Thoracic aorta (tissue), 2 donors: ENCODE measurements around the gene PDGFRB. TPM values are rescaled to one million over a fixed set of nuclear protein-coding genes. Genes with fewer than 3 reads are reported as not detected.

Experiments
- ATAC-seq: fragments of 150-250 bp; one replicate; pipeline ENCODE4 v1.8.0; 2017; ENCODE audit warnings: low read depth; ENCODE audit not compliant: insufficient number of reproducible peaks, low FRiP score
- DNase-seq: peaks from one replicate; pipeline ENCODE4 v3.0.0-alpha.2; 2020; ENCODE audit warnings: low spot score
- H3K27ac ChIP-seq, 2 donors: fragments of 200-600 bp; sonication (generic); 1 replicate in 1 of 2; 2 replicates in 1 of 2; pipeline ENCODE4 v1.5.1; 2016; ENCODE audit warnings: mild to moderate bottlenecking in 2 of 2, moderate library complexity in 2 of 2
- H3K27me3 ChIP-seq: fragments of 200-600 bp; sonication (generic); replicated peaks from 2 replicates; pipeline ENCODE4 v1.6.0; 2016; ENCODE audit warnings: mild to moderate bottlenecking; ENCODE audit not compliant: insufficient read depth
- H3K36me3 ChIP-seq: fragments of 200-600 bp; sonication (generic); one replicate; pipeline ENCODE4 v1.5.1; 2016
- H3K4me1 ChIP-seq, 2 donors: fragments of 200-600 bp; sonication (generic); 1 replicate in 1 of 2; 2 replicates in 1 of 2; pipeline versions ENCODE4 v1.5.1 to v1.6.0; 2016; ENCODE audit warnings: low read depth in 2 of 2, mild to moderate bottlenecking in 1 of 2; ENCODE audit not compliant: control insufficient read depth in 1 of 2
- H3K4me3 ChIP-seq: fragments of 200-600 bp; sonication (generic); 2 replicates; pipeline ENCODE4 v1.5.1; 2016; ENCODE audit warnings: mild to moderate bottlenecking
- H3K9me3 ChIP-seq: fragments of 200-600 bp; sonication (generic); 2 replicates; pipeline ENCODE4 v1.5.1; 2016
- CTCF ChIP-seq: fragments of 200-600 bp; sonication (generic); IDR thresholded peaks from one replicate; pipeline ENCODE4 v1.5.1; 2019; ENCODE audit warnings: antibody characterized with exemption
- total RNA-seq, 2 donors: library from RNA; depleted of rRNA; stranded (reverse); fragments of >200 nt; gene quantifications; one replicate each; pipeline versions ENCODE4 v1.1.0 to v1.2.3, GENCODE V29; 2016

The PDGFRB gene
- total RNA-seq, 2 donors from 2014 or later = 362 to 421 TPM

- no peaks in the 10 kb centered on the region for H3K36me3 ChIP-seq
- H3K27ac ChIP-seq = peak overlapping the region; percentile 88 to 94
- no peak for DNase-seq
- H3K4me3 ChIP-seq = no peak overlapping the region
- no peak for ATAC-seq
- no peak for TF ChIP-seq CTCF
- no peaks in the 10 kb centered on the region for H3K9me3 ChIP-seq
- peaks cover 39 to 76% of the 10 kb centered on the region in 2 donors for H3K4me1 ChIP-seq
- H3K27me3 ChIP-seq = no peaks in the 10 kb centered on the region
These were observed 4.1 kb upstream of the PDGFRB start for GRCh38 chr5:150159741-150160179.

GRCh38 chr5:150159031-150159430, 3.4 kb upstream of the PDGFRB start:
- Histone ChIP-seq H3K4me1 (peaks cover 39 to 76% of the 10 kb centered on the region in 2 donors), H3K9me3 (no peaks in the 10 kb centered on the region), H3K27ac (peak overlapping the region; percentile 88 to 94), H3K36me3 (no peaks in the 10 kb centered on the region), H3K4me3 (no peak overlapping the region), H3K27me3 (no peaks in the 10 kb centered on the region)
- DNase-seq (no peak), ATAC-seq (no peak)
- no peak for TF ChIP-seq CTCF

GRCh38 chr5:150158170-150158949, 2.7 kb upstream of the PDGFRB start:
- H3K27ac ChIP-seq = peak overlapping the region; percentile 88 to 94
- DNase-seq (no peak), ATAC-seq (no peak)
- H3K27me3 ChIP-seq = no peaks in the 10 kb centered on the region
- H3K4me1 ChIP-seq = peaks cover 35 to 70% of the 10 kb centered on the region in 2 donors
- no peak overlapping the region for H3K4me3 ChIP-seq
- TF ChIP-seq CTCF = no peak
- no peaks in the 10 kb centered on the region for H3K36me3 ChIP-seq
- no peaks in the 10 kb centered on the region for H3K9me3 ChIP-seq

GRCh38 chr5:150157168-150157567, 1.5 kb upstream of the PDGFRB start:
- no peaks in the 10 kb centered on the region for H3K27me3 ChIP-seq
- TF ChIP-seq CTCF = no peak
- ATAC-seq = no peak
- H3K4me3 ChIP-seq = no peak overlapping the region
- no peak for DNase-seq
- H3K27ac ChIP-seq = peak overlapping the region; percentile 88 to 94
- no peaks in the 10 kb centered on the region for H3K36me3 ChIP-seq
- peaks cover 31 to 73% of the 10 kb centered on the region in 2 donors for H3K4me1 ChIP-seq
- H3K9me3 ChIP-seq = no peaks in the 10 kb centered on the region

- H3K27ac ChIP-seq = peak overlapping the region; percentile 88 to 94
These were observed 895 bp upstream of the PDGFRB start for GRCh38 chr5:150156540-150156939.

More at GRCh38 chr5:150156540-150156939, 895 bp upstream of the PDGFRB start:
- H3K9me3 ChIP-seq = no peaks in the 10 kb centered on the region
- no peak for TF ChIP-seq CTCF
- no peaks in the 10 kb centered on the region for H3K27me3 ChIP-seq
- ATAC-seq (no peak), DNase-seq (no peak)
- peaks cover 31 to 74% of the 10 kb centered on the region in 2 donors for H3K4me1 ChIP-seq
- H3K4me3 ChIP-seq = peak overlapping the region; percentile 79
- no peaks in the 10 kb centered on the region for H3K36me3 ChIP-seq
